Putamen (tissue), 1 donor: ENCODE data around the gene ALDOB.
"Not testable (repeated sequence)": the region's sequence is repeated elsewhere in the genome, so short reads cannot be mapped to it uniquely, and the experiment has no call there.

ENCODE experiments used
- DNase-seq: peaks from one replicate; pipeline ENCODE4 v3.0.0-alpha.2; 2016; ENCODE audit warnings: low spot score

ALDOB gene

DNA sequence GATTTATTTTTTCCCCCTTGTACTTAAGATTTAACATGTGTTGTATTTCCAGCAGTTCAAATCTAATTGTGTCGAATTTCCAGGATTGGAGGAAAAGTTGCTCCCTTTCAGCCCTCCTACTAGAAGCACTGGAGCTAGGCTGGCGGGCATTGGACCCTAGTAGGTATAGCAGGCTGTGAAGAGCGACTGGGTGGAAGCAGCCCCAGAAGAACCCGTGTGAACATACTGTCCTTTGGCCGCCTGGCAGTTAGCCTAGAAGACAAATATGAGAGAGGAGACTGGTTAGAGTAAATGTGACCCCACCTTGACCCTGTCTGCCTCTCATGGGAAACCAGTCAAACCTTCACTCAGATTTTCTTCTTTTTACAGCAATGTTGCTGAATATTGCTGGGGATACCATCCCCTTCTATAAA is 13.9 kb downstream of the ALDOB start:
- no peak for DNase-seq

GRCh38 chr9:101419863-101420262 is 15.7 kb downstream of the ALDOB start:
- no peak for DNase-seq

DNA sequence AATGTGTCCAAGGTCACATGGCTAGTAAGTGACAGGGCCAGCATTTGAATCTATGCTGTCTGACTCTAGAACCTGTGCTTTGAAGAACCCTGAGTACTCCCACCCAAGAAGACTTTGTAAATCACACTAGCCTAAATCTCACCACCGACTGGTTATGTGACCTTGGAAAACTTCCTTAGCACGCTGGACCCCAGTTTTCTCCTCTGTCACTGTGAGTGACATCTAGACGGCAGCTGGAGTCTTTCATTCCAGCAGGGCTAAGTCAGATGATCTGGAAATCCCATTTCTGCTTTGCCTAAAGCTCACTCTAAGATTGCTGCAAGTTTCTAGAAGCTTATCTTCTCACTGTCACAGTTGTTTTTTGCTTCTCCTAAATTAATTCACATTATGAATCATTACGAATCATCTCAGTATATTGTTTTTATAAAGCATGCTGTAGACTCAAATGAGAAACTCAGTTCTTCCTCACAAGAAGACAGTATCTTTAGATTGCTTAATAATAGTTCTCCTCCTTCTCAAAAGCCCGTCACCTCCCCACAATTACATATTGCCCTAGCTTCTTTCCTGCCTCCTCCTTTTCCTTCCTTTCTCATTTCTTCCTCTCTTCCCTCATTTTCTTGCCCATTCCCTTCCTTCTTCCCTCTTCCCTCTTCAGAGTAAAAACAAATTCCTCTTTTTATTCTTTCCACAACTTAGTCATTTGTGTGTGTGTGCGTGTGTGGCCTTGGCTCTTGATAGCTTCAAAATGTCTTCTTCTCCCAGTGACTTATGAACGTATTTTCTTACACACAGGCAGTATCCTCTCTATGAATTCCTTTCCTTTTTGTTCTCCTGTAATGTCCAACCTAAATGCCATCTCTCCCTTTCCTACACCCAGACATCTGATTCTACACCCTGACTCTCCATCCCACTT is 16.8 kb downstream of the ALDOB start:
- DNase-seq = no peak

- DNase-seq = no peak
Measured at GRCh38 chr9:101417977-101418376, 17.6 kb downstream of the ALDOB start.

GRCh38 chr9:101417389-101417788 is 18.2 kb downstream of the ALDOB start:
- no peak for DNase-seq

DNA sequence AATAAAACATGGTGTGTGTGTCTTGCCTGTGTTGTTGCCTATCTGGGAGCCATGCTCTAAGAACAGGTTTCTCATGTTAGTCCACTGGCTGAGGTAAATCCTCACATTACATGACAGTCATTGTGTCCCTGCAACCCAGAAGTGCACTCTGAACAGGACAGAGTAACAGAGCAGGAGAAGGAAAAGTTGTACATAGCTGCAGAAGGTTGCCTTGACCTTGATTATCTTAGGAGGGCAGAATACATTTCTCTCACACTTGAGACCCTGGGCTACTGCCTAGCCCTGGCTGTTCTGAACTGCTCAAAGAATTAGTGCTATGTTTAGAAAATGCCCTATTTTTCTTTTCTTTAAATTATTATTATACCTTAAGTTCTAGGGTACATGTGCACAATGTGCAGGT is 20.0 kb downstream of the ALDOB start:
- DNase-seq = no peak

DNA sequence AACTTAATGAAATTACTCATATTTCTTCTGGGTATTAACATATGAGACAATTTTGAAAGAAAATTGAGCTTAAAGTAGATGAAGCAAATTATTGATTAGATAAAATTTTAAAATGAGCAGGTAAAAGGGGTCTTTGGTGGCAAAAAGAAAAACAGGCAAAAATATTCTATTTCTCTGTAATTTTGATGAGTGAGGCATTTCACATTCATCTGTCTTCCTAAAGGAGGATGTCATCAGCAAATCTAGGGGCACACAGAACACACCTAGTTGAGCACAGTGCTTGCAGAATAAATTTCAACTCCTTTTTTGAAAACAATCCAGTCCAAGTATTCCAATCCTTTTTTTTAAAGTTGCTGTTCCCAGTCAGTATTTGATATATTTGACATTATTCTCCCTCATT is 20.7 kb downstream of the ALDOB start:
- DNase-seq = no peak

- no peak for DNase-seq
Measured at GRCh38 chr9:101409079-101409477, 26.5 kb downstream of the ALDOB start.

- no peak for DNase-seq
Measured at GRCh38 chr9:101408374-101409078, 27.0 kb downstream of the ALDOB start.

GRCh38 chr9:101403516-101404285 is 31.9 kb downstream of the ALDOB start:
- no peak for DNase-seq

DNA sequence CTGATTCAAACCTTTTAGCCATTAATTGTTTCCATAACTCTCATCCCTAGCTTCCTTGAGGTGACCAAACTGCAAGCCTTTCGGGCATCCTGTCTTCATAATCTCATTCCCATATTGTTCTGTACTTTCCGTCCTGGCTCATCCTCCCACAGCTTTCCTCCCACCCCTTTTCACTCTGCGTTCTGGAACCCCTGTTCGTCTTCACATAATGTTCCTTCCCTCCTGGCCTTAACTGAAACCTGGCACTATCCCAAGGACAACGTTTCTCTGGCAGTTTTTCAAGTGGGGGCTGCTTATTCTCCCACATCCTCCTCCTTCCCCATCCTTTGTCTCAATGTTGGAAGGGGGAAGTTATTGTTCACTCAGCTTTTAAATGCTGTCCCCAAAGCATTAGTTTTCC is 35.5 kb downstream of the ALDOB start:
- peak; percentile 44 for DNase-seq

DNA sequence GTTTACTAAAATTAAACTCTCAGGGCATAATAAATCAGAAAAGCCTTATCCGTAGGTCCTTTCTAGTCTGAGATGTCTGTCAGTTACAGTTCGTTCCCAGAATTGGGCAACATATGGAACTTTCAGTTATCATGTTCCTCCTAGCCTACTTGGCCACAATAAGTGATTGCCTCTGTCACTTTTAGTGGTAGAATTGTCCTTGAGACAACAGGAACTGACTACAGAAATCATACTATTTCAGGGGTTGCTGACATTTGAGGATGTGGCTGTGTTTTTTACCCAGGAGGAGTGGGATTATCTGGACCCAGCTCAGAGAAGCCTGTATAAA is 36.0 kb downstream of the ALDOB start:
- DNase-seq = no peak

DNA sequence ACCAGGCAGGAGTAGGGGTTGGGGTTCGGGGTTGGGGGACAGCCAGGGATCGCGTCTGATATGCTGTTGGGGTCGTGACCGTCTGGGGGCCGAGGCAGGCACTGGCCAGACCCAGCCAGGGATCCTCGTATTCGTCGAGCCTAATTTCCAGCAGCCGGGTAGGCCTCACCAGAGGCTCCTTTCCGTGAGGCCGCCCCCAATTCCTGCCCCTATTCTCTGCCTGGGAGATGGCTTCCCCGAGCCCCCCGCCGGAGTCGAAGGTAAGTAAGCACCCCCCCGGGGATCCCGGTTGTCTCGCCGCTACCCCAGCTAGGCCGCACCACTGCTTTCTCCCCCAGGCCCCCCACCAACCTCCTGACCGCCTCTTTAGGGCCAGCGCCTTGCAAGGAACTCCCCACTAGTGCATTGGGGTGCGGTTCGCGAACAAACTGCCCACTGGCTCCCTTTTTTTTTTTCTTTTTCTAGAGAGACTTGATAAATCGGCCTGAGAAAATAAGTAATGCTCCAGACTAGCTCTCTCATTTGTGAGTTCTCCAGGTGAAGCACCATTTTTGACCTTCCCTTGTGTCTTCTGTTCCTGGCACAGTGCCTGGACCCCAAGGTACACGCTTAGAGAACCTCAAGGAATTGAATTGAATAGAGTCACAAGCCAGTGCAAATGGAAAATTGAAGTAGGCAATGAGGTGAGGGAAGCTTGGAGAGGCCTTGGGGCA is 36.5 kb downstream of the ALDOB start:
- peak; percentile 32 for DNase-seq

GRCh38 chr9:101398068-101398929 is 37.3 kb downstream of the ALDOB start, which contains the start of the genes MRPL50 and ZNF189:
TSS of gene MRPL50 (minus strand) at chr9:101398618. CDS start at chr9:101398592, 26 bp downstream.
TSS of gene ZNF189 (plus strand) at chr9:101398851. CDS start at chr9:101399157, 306 bp downstream.
- peak; percentile 100 for DNase-seq

DNA sequence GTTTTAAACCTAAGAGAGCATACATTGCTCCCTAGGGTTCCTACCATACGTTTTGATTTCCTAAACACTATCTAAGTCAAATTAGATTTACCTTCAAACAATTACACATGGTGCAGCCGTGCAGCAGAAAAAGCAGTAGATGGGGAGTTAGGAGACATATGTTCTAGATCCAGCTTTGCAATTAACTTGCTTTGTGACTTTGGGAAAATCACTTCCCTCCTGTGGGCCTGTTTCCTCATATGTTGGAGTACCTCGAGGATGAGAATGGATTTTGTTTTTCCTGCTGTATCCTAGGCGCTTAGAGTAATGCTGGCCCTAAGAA is 37.9 kb downstream of the ALDOB start:
- DNase-seq = no peak

GRCh38 chr9:101394687-101395086 is 40.9 kb downstream of the ALDOB start:
- no peak for DNase-seq

DNA sequence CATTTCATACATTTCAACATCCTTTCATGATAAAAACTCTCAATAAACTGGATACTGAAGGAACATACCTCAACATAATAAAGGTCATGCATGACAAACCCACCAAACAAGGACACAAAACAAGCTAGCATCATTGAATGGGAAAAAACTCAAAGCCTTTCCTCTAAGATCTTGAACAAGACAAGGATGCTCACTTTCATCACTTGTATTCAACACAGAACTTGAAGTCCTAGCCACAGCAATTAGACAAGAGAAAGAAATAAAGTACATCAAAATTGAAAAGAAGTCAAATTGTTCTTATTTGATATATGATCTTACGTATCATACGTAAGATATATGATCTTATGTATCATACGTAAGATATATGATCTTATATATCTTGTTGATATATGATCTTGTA is 42.4 kb downstream of the ALDOB start:
- no peak for DNase-seq

GRCh38 chr9:101388507-101388993 is 47.0 kb downstream of the ALDOB start:
- DNase-seq = peak; percentile 23

DNA sequence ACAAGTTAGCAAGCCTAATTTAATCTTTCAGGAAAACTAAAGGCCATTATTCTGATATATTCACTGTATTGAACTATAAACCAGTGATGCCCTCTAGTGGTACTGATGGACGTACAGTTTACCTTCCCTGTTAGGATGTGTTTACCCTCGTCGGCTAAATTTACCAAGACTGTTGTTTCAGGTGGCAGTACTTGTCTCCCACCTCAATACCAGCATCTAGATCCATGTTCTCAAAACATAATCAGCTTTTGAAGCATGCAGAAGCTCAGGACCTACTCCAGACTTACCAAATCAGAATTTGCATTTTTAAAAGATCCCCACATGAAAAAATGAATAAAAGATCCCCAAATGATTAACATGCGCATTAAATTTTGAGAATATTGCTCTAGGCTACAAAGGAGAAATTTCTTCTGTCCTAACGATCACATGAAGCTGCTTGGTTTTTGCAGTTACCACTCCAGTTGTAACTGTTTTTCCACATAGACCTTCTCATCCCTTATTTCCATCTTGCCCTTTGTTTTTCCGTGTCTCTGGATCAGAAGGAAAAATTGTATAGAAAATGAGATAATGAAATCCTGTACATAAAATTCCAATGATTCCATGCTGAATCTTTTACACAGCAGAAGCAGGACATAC is 47.6 kb downstream of the ALDOB start:
- DNase-seq = peak; percentile 62

DNA sequence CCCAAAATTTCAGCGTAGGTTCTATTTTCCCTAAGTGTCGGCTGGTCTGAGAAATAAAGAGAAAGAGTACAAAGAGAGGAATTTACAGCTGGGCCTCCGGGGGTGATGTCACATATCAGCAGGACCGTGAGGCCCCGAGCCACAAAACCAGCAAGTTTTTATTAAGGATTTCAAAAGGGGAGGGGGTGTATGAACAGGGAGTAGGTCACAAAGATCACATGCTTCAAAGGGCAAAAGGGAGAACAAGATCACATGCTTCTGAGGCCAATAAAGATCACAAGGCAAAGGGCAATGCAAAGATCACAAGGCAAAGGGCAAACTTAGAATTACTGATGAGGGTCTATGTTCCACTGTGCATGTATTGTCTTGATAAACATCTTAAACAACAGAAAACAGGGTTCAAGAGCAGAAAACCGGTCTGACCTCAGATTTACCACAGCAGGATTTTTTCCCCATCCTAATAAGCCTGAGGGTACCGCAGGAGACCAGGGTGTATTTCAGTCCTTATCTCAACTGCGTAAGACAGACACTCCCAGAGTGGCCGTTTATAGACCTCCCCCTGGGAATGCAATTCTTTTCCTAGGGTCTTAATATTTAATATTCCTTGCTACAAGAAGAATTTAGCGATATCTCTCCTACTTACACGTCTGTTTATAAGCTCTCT is 50.6 kb downstream of the ALDOB start, which contains the start of gene BAAT:
TSS of gene BAAT (minus strand) at position 134 of the 664 bp plus-strand sequence. CDS start 13,602 bp downstream, outside the sequence.
- not testable (repeated sequence) for DNase-seq
